Neural cell (in vitro differentiated cells): ENCODE results near the gene CIAPIN1.

Source experiments
- EZH2 ChIP-seq: fragments of 200-600, 300-800 bp; shearing (Covaris generic), sonication (generic); IDR thresholded peaks from 2 replicates; pipeline ENCODE4 v1.6.1; 2014; ENCODE audit warnings: antibody characterized with exemption, low read length, borderline replicate concordance, mild to moderate bottlenecking; ENCODE audit not compliant: insufficient read depth, poor library complexity, severe bottlenecking
- POLR2AphosphoS5 ChIP-seq: IDR thresholded peaks from 2 replicates; pipeline ENCODE4 v1.6.1; 2012
- TAF1 ChIP-seq: IDR thresholded peaks from 2 replicates; pipeline ENCODE4 v1.6.1; 2012; ENCODE audit warnings: low read depth
- TF ChIP-seq, protein P1 (sequence below): fragments of 450-650 bp; IDR thresholded peaks from 2 replicates; pipeline ENCODE4 v1.5.1; 2014; ENCODE audit warnings: antibody characterized with exemption, mild to moderate bottlenecking, moderate library complexity; ENCODE audit not compliant: poor library complexity, severe bottlenecking
- TF ChIP-seq, protein P2 (sequence below): IDR thresholded peaks from 2 replicates; pipeline ENCODE4 v1.6.1; 2012; ENCODE audit warnings: borderline replicate concordance

DNA sequence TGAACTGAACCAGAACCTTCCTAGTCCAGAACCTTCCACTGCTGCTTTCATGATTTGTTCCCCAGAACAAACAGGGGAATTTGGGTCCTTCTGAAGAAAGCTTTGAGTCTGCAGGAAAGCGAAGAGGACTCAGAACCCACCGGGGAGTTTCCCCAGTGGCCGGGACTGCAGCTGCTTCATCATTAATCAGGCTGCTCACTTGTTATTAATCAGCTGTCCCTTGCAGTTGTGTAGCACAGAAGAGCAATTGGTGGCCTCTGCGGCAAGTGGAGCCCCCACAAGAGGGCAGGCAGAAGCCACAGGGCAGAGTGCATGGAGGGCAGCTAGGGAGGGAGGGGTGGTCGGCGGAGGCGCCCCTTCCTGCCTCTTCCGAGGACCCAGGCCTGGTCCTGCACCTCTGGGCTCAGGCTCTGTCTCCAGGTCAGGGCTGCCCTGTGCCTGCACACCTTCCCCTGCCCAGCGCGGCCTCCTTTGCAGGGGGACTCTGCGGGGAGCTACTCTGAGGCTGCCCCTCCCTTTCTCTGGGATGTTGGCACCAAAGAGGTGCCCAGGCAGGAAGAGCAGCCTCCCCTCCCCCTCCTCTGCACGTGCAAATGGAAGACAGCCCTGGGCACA lies 35.7 kb downstream of the CIAPIN1 start:
- TF ChIP-seq, protein P1, sequence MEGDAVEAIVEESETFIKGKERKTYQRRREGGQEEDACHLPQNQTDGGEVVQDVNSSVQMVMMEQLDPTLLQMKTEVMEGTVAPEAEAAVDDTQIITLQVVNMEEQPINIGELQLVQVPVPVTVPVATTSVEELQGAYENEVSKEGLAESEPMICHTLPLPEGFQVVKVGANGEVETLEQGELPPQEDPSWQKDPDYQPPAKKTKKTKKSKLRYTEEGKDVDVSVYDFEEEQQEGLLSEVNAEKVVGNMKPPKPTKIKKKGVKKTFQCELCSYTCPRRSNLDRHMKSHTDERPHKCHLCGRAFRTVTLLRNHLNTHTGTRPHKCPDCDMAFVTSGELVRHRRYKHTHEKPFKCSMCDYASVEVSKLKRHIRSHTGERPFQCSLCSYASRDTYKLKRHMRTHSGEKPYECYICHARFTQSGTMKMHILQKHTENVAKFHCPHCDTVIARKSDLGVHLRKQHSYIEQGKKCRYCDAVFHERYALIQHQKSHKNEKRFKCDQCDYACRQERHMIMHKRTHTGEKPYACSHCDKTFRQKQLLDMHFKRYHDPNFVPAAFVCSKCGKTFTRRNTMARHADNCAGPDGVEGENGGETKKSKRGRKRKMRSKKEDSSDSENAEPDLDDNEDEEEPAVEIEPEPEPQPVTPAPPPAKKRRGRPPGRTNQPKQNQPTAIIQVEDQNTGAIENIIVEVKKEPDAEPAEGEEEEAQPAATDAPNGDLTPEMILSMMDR: no peak
- no peak for TF ChIP-seq EZH2
- TF ChIP-seq, protein P2, sequence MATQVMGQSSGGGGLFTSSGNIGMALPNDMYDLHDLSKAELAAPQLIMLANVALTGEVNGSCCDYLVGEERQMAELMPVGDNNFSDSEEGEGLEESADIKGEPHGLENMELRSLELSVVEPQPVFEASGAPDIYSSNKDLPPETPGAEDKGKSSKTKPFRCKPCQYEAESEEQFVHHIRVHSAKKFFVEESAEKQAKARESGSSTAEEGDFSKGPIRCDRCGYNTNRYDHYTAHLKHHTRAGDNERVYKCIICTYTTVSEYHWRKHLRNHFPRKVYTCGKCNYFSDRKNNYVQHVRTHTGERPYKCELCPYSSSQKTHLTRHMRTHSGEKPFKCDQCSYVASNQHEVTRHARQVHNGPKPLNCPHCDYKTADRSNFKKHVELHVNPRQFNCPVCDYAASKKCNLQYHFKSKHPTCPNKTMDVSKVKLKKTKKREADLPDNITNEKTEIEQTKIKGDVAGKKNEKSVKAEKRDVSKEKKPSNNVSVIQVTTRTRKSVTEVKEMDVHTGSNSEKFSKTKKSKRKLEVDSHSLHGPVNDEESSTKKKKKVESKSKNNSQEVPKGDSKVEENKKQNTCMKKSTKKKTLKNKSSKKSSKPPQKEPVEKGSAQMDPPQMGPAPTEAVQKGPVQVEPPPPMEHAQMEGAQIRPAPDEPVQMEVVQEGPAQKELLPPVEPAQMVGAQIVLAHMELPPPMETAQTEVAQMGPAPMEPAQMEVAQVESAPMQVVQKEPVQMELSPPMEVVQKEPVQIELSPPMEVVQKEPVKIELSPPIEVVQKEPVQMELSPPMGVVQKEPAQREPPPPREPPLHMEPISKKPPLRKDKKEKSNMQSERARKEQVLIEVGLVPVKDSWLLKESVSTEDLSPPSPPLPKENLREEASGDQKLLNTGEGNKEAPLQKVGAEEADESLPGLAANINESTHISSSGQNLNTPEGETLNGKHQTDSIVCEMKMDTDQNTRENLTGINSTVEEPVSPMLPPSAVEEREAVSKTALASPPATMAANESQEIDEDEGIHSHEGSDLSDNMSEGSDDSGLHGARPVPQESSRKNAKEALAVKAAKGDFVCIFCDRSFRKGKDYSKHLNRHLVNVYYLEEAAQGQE: no peak
- TF ChIP-seq TAF1: no peak
- no peak for TF ChIP-seq POLR2AphosphoS5
